Posterior vena cava (tissue), 2 donors: ENCODE results near the gene PBX1. TPM values are rescaled to one million over a fixed set of nuclear protein-coding genes. Genes with fewer than 3 reads are reported as not detected.

Experiments
- DNase-seq: peaks from one replicate; pipeline ENCODE4 v3.0.0-alpha.2; 2020; ENCODE audit warnings: low spot score
- intact Hi-C, 2 donors: fragments of 100-400 bp; cut with DNase I; formaldehyde crosslinking; loops; one replicate each; pipeline versions ENCODE4 v1.14.1 to v1.14.2; 2022 to 2023
- total RNA-seq, 2 donors: library from RNA; stranded (reverse); fragmentation: NEBNext Ultra II Directional; extraction: Animal tissue kit (Norgen Biotek cat#: 25700); gene quantifications; one replicate each; pipeline ENCODE4 v1.2.1, GENCODE V29; 2021
- donor health status: DM: yes; HTN: yes; CAD: no.
- donor health status: DM: yes; HTN: yes; CAD: no.

Gene PBX1
- total RNA-seq, 2 donors from 2014 or later, result 84.2 to 146 TPM

DNA sequence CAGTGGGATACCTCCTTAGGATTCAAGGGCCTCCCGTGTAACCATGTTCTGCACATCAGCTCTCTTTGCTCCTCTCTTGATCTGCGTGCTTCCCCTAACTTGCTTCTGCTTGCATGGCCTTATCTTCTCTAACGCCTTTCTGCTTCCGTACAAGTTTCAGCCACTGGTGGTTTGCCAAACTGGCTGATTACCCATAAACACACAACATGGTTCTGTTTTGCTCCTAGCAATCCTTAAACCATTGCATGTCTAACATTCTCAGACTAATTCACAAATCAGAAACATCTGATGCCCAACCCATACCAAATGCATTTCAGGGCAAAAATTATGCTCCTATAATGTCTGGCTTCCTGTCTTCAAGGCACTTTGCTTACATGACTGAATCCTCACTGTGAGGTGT is 166.4 kb downstream of the PBX1 start:
- DNase-seq, result no peak
- intact Hi-C loops, result no loop called here

DNA sequence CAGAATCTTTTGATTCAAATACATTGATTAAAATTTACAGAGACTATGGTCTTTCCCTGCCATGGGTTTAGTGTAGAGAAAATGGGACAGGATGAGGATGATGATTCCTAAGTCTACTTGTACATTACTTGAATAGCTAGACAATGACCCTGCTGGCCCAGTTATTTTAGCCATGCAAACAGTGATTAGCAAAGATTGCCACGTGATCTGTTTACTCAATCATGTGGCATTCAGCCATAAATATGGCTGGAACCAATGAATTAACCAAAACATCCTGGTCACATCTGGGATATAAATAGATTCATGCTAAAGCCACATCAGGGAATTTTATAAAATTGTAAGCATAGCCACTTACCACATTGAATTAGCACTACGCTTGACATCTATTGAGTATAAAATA is 167.3 kb downstream of the PBX1 start:
- no peak for DNase-seq
- intact Hi-C loops, result no loop called here

DNA sequence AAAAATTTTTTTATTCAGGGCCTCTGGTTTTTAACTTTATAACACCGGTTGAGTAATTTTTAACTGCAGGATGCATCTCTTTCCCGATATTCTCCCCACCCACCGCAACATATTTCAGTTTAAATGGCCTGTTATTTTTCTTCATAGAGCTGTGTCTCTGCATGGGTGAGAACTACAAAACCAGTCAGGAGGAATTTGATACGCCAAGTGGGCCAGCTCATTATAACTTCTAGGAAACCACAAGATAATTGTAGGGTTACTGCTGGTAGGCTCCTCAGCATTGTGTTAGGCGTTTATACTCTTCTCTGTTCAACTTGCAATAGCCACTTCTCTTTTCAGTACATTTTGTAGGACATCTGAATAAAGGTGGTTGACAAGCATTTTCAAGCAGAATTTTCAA is 169.7 kb downstream of the PBX1 start:
- no peak for DNase-seq
- intact Hi-C loops, result no loop called here

DNA sequence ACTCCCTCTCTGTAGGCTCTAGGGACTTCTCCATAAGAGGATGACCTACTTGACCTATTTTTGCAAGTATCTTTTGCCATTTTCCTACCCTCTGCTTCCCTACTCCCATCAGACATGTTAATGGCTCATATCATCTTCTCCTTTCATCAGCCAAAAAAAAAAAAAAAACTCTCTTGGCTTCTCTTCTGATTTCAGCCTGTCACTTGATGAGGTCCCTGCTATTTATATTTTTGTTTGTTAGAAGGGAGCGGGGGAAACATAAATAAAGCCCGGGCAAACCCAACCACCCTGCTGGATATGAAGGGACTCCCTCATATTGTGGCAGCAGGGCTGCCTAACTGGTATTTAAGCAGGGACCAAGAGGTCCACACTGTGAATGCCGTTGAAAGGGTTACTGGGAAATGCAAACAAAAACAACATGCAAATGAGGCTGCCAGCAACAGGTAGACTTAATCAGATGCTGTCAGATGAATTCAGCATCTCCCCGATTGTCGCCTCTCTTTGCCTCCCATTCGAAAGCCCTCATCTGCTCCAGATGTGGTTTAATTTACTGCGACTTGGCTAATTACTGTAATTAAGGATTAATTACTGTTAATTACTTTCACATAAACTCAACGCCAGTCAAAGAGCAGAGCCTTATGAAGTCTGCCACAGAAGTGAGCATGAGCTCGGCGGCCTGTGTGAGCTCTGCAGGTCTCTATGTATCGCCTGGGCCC is 172.3 kb downstream of the PBX1 start:
- intact Hi-C loops, result no loop called here
- DNase-seq, result no peak

DNA sequence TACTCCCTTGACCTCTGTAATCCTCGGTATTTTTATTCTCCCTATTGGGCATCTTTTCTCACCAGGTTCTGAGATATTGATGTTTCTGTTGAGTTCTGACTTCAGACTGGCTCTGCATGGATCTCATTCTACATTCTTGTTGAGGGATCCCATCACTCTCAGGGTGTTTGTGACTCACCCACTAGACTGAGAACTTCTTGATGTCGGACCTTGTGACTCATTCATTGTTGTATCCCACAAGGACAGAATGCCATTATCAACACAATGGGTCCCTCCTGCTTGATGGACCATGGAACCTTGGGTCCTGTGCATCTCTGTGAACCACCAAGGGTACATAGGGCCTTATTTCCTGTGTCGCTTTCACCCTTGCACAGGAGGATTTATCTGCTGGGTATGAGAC is 174.1 kb downstream of the PBX1 start:
- DNase-seq, result no peak
- intact Hi-C loops, result no loop called here

DNA sequence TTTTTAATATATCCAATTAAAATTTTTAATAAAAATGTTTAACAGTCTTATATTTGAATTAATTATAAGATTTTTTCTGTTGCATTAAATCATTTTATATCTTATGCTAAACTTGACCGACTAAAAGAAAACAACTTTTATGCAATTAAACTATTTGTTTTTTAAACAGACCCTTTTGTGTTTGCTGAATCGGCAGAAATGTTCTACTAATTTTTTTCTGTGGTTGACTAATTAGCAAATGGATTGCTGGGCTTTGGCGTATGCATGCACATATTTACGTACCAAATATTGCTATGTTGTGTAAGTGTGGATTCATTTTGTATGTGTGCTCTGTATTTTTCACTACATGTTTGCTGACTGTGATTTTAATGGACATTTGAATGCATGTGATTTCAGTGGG is 174.8 kb downstream of the PBX1 start:
- intact Hi-C loops, result no loop called here
- no peak for DNase-seq

DNA sequence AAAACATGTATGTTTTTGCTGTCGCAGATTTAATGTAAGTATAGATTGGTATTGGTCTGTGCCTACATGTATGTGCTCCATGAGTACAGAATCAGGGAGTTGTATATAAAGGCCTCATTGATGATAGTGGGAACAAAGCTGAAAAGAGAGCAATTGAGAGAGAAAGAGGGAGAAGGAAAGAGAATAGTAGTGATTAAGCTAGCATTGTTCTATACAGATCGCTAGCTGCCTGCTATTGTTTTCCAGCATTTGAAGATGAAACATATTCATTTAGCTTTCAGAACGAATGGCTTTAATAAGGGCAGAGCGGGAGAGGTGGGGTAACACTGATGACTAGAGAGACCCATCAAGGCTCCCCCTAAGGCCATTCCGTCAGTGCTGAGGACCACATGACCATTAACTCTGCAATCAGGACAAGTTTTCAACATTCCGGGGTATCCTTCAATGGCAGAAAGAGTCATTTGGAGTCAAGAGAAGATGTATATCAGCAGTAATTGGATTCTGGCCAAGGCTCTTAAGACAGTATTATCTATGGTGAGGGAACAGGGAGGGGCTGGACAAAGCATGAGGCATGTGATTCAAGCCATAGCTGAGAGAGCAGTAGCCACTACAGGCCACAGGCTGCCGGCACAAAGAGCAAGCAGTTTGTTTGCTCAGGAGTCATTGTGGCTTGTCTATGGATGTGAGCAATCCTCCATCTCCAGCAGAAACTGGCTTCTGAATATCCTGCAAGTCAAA is 176.5 kb downstream of the PBX1 start:
- intact Hi-C loops, result no loop called here
- no peak for DNase-seq

DNA sequence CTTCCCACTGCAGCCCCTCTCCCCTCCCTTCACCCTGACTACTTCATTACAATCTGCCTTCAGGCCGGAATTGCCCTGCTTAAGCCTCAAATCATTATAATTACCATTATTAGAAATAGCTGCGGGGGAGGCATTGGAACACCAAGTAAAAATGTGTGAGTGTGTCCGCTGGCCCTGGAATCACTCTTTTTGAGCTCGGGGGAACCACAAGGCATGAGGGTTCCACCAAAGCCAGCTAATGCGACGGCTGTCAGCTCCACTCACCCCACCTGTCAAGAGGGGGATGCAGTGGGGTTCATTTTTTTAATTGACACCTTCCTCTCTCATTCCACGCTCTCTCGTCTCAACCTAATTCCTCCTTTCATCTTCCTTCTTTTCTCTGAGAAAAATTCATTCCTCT is 177.2 kb downstream of the PBX1 start:
- no peak for DNase-seq
- intact Hi-C loops, result no loop called here

DNA sequence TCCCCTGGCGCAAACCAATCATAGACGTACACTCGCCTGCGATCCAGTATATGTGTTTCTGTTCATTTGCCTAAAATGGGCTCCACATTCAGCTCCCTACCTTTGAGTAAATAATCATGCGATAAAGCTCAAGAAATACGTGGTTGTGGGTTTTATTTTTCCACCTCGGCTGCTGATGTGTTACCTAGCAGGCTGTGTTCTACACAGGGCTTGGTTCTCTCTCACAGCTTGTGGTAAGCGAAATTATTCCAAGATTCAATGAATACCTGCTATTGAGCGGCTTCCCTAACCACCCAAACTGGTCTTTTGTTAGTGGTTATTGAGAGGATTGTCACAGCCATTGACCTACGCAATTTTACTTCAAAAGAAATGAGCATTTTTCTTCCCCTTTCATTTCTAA is 180.2 kb downstream of the PBX1 start:
- no peak for DNase-seq
- intact Hi-C loops, result no loop called here

DNA sequence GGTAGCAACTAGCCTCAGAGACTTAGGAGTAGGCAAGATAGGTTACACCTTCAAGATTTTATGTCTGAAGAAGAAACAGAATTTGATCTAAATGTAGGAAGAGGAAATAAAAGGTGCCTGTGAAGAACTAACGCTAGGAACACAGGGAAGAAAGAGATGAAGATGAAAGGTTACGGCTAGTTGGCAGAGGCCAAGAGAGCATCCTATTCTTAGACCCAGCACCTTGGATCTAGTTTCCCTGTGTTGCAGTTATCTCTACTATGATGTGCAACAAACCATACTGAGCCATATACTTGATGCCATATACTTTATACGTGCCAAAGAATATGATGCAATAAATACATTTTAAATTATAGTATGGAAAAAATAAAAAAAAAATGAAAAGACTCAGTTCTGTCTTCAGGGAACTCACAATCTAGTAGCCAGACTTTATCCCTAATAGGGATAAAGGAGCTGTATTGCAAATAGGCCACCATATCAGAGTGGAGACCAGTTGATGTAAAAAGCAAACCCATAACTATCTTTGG is 181.1 kb downstream of the PBX1 start:
- DNase-seq, result no peak
- intact Hi-C loops, result no loop called here

DNA sequence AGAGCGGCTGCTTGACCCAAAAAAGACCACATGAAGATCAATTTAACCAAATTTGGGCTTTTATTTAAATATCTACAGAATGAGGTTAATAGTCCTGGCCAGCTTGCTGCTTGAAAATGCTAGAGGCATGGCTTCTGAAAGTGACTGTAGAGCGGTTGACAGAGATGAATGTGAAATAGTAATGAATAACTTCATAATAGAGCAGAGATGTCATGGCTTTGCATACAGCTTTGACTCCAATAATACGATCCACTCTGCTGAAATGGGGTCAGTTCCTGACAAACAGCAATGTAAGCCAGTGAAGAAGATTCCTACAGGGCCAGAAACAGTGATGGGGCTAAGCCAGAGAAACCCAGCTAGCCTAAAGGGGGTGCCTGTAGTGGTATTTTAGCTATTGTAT is 183.8 kb downstream of the PBX1 start:
- DNase-seq, result no peak
- intact Hi-C loops, result no loop called here

DNA sequence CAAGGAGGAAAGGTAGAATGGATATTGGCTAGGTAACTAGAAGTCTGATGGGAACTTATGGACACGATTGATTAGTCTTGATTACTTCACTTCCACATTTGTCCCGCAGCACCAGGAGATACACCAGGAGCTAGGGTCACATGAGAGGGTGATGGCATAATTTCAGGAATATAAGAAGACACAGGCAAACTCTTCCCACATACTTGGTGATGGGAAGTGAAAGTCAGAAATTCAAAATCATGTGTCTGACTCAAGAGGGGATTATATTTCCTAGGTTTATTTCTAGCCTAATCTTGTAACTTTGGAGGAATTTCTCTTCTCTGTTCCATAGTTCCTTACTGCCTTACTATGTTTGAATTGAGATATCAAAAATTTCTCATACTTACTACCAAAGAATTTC is 185.0 kb downstream of the PBX1 start:
- no peak for DNase-seq
- intact Hi-C loops, result no loop called here

DNA sequence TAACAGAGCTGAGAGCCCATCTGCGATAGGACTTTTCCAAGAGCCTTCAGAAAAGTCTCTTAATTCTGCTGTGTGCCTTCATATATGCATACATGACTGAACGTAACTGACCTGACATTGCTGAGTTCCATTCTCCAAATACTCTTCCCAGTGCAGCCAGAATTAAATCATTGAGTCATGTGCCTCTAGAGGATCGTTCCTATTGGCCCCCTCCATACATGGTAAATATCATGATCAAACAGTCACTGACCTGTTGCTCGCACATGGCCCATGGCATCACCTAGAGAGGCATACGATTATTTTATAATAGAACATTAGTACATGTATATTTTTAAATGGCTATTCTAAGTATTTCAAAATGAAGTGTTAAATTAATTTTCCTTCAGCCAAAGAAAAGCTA is 186.8 kb downstream of the PBX1 start:
- intact Hi-C loops, result loop anchor here in 1 of 2 donors (5.0 kb wide), 1 partner anchor 1433 kb away; no protein-coding TSS in a partner anchor
- DNase-seq, result no peak

DNA sequence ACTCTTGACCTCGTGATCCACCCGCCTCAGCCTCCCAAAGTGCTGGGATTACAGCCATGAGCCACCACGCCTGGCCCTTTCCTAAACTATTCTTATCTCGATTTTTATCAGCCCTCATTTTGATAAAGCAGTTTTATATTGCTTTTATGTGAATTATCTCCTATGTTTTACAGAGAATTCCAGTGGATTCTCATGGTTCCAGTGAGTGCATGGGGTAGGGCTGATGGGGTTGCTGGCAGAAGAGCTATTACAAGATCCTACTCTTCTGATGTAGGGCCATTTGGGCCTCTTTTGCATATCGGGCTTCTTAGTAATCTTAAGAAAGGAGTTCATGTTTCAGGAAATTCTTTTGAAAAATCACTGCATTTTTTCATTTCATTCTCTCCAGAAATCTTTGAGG is 187.6 kb downstream of the PBX1 start:
- no peak for DNase-seq
- intact Hi-C loops, result loop anchor here in 1 of 2 donors (5.0 kb wide), 1 partner anchor 1434 kb away; no protein-coding TSS in a partner anchor

DNA sequence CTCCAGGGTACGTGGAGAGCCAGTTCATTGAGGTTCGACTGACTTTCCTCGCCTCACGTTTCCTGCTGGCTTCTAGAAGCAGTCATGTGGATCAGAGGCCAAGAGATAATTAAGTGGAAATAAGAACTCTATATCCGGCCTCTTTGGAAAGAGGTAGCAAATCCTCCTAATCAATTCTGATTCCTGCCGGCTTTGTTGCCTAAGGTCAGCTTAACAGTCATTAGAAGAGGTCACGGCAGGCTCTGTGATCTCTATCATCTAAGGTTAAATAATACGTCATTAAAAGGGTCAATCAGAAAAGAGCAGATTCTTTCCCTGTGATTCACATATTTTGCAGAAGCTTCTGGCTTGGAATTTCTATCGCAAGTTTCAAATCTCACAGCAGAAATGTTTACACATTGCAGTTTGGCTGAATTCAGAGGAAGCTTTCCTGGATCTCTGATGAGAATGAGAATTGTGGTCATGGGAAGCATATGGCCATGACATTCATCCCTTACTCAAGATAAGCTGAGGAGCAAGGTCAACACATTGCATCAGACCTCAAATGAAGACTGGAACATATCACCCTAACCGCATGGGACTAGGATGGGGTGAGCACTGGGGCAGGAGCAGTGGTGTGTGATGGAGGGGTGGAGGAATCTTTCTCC is 189.4 kb downstream of the PBX1 start:
- no peak for DNase-seq
- intact Hi-C loops, result loop anchor here in 1 of 2 donors (5.0 kb wide), 1 partner anchor 1436 kb away; no protein-coding TSS in a partner anchor

DNA sequence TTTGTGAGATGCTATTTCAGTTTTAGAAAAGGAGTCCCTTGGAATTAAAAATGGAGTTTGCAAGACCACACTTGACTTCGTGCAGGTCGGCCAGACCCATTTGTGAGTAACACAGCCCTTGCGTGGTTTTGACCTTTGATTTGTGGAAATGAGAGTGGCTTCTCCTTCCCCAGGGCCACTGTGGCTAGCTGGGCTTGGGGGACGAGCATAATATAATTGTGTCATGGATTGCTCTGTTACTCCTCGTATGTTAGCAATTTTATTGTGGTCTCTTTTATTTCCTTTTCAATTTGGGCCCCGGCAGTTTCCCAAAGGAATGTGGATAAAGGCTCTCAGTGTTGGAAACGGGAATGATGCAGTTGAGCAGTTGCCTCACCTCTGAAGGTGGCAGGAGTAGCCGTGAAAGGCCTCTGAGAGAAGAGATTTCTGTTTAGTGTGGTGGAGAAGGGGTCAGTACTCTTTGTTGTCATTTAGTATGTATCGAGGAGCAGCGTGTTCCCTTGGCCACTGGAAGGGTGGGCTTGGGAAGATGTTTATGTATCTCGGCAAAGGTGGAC is 194.6 kb downstream of the PBX1 start:
- DNase-seq, result no peak
- intact Hi-C loops, result no loop called here

DNA sequence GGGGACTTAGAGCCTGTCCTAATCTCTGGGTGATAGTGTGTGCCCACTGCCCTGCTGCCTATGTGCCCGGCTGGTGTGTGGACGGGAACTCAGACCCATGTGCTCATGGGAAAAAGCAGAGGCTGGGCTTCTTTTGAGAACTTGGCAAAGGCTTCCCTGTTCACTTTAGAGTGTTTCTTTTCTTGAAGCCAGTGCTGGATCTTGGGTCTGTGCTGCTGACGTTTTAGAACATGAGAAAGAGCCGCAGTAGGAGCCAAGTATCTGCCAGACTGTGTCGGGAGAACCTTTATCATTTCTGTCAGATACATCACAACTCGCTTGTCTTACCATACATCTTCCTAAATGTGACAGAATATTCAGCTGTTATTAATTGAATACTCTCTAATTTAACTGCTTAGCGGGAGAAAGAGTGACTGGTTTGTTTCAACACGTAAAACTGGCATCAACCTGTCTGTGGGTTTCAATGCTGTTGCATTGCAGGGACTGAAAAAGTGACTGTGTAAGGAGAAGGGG is 195.2 kb downstream of the PBX1 start:
- DNase-seq, result no peak
- intact Hi-C loops, result no loop called here

DNA sequence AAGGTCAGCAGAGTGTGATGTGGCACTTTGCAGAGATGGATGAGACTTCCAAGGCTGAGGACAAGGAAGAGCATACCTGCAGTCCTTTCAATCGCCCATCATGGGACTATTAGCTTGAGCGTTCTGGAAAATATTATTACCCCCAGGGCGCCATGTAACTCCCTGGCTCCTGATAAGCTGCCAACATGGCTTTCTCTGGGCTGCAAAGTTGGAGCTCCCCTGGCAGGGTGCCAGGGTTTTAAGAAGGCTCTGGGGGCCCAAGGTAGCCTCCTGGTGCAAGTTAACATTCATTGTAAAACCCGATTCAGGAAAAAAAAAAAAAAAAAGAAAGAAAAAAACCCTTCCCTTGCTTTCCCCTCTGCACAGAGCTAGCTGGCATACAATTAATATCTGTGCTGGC is 196.7 kb downstream of the PBX1 start:
- no peak for DNase-seq
- intact Hi-C loops, result no loop called here

DNA sequence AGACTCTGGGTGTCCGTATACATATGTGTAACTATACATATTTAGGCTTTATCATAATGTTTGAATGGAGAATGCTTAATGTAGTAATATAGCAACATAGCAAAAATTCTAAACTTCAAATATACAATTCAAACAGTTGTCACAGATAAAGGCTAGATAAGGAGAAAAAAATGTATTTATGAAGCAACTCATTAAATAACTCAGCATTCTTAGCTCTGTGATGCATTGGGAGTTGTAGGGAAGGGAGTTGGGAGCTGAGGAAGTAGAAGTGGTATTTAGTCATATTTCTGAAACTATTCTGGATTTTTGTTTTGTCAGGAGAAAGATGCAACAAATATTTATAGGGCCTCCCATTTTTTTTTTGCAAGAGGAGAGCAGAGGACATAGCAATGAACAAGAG is 197.8 kb downstream of the PBX1 start:
- intact Hi-C loops, result no loop called here
- DNase-seq, result no peak

DNA sequence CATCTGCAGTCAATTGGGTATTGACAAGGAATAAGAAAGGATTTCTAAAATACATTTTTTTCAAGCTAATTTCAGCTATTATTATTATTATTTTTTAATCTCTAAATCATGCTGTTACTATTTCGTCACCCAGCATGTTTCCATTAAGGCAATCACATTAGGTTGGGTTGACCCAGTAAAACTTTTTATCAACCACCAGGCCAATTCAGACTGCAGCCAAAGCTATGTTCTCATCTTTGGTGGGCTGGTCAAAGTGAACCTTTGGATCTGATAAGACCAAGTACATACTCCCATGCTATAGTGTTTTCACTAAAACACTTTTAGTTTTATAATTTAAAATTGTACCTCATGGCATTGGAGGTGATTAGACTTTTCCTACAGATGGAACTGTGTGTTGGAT is 198.6 kb downstream of the PBX1 start:
- intact Hi-C loops, result no loop called here

More for the DNA sequence above, 198.6 kb downstream of the PBX1 start:
- no peak for DNase-seq
